HG02642 (cell line): ENCODE measurements around the gene HSP90AB1.
A peak's percentile ranks its signal among the peaks of the same experiment; 100 is the strongest.

ENCODE experiments used
- ATAC-seq: cut with Tn5 transposase; IDR thresholded peaks from one replicate; pipeline ENCODE4 v1.9.1; 2021; ENCODE audit warnings: mild to moderate bottlenecking; ENCODE audit not compliant: unreplicated experiment, poor library complexity

Gene HSP90AB1

GRCh38 chr6:44278315-44278714, 31.4 kb downstream of the HSP90AB1 start:
- ATAC-seq: no peak

GRCh38 chr6:44278774-44279697, 32.1 kb downstream of the HSP90AB1 start:
- ATAC-seq: no peak

DNA sequence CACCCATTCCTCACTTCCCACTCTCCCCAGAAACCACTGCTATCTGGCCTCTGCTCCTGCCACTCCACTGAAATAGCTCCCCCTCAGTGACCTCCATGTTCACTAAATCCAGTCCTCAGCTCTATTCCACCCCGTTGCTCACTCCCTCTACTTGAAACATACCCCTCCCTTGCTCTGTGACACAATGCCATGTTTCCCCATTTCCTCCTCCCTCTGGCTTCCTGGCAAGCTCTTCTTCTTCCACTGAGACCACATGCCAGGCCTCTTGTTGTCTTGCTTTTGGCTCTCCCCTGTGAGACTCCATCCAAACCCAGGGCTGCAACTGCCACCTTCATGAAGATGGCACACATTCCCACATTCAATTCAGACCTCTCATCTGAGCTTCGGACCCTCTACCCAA, 37.2 kb downstream of the HSP90AB1 start:
- ATAC-seq: no peak

- ATAC-seq: no peak
Observed at GRCh38 chr6:44284867-44285266, 38.0 kb downstream of the HSP90AB1 start.

DNA sequence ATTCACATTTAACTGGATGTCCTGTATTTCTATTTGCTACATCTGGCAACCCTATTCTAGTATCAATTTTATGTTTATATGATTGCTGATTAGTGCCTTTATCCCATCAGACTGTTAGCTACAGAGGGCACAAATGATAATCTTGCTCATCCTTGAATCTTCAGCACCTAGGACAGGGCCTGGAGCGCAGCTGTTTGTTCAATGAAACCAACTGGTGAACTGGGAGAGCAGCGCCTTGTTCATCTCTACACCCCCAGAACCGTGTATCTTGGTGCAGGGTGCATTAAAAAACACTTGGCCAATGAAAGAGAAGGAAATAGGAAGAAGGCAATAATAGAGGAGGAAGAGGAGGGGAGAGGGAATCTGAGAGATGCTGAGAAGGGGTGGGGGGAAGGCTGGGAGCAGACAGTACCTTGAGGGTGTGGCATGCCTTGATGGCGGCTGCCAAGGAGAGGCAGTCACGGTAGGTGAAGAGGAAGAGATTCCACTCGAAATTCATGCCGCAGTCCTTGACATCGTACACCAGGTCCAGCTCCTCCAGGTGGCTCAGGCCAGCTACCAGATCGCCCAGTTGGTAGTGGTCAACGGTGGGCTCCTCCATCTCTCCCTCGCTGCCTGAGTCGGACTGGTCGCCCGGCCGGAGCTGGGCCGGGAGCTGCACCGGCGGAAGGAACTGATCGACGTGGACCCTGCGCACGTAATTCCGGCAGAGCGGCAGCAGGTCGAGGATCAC, 38.8 kb downstream of the HSP90AB1 start:
- no peak for ATAC-seq

- ATAC-seq: no peak
Observed at GRCh38 chr6:44286285-44286565, 39.3 kb downstream of the HSP90AB1 start.

- ATAC-seq: no peak
Observed at GRCh38 chr6:44286747-44287146, 39.8 kb downstream of the HSP90AB1 start.

- no peak for ATAC-seq
Observed at GRCh38 chr6:44289726-44290260, 42.9 kb downstream of the HSP90AB1 start.

GRCh38 chr6:44291841-44292240, 44.9 kb downstream of the HSP90AB1 start:
- no peak for ATAC-seq

DNA sequence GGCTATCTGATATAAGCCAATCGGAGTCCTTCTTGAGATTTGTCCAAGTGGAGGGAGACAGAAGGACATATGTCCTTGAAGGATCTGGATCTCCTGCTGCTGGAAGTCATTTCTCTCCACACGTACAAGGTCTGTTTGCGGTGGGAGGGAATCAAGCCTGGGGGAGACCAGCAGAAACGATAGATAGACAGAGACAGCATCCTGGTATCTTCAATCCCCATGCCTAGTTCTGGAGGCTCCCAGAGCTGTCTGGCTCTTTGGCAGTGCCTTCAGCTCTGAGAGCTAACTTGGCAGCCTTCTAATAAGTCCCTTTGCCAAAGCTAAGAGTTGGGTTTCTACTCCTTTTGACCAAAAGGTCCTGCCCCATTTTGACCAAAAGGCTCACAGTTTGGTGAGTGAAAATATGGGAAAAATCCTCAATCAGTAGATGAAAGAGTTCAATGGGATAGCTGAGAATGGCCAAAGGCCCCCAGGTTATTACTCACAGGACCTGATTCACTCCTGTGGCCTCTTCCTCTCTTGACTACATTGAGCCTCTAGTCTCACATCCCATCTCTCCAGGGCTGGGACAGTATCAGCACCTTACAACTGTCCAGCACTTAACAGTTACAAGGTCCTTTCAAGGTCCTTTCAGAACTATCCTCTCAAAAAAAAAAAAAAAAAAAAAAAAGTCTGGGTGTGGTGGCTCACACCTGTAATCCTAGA, 45.9 kb downstream of the HSP90AB1 start:
- no peak for ATAC-seq

- ATAC-seq: no peak
Observed at GRCh38 chr6:44294832-44295791, 48.2 kb downstream of the HSP90AB1 start.

GRCh38 chr6:44297063-44298038, 50.5 kb downstream of the HSP90AB1 start:
- ATAC-seq: peak; percentile 62

DNA sequence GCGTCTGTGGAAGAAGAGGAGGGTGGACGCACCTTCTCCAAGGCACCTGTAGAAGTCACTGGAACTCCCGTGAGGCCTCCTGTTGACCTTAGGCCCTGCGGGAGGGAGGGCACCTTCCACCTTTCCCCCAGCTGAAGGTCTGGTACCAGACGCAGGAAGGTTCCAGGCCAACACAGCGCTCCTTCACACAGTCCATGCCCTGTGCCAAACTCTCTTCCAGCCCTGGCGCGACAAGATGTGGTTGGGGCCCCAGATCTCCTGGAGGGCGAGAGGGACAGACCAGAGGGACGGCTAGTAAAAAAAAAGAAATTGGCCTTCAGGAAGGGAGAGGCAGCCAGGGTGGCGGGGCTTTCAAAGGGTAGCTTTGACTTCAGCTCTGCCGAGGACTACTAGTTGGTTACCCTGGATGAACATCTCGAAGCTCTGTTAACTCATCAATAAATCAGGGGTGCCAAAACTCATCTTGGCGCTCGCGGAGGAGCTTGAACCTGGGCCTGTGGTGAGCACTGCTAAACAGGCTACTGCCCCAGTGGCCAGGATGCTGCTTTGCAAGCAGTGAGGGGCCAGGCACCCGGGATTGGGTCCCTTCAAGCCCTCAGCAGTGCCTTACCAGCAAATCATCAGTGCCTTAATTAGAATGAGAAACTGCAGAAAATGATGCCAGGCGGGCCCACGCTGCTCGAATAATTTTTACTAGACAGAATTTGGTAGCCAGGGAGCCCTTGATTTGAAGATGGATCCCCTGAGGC, 51.3 kb downstream of the HSP90AB1 start:
- ATAC-seq: no peak

- ATAC-seq: no peak
Observed at GRCh38 chr6:44298864-44299263, 52.0 kb downstream of the HSP90AB1 start.

DNA sequence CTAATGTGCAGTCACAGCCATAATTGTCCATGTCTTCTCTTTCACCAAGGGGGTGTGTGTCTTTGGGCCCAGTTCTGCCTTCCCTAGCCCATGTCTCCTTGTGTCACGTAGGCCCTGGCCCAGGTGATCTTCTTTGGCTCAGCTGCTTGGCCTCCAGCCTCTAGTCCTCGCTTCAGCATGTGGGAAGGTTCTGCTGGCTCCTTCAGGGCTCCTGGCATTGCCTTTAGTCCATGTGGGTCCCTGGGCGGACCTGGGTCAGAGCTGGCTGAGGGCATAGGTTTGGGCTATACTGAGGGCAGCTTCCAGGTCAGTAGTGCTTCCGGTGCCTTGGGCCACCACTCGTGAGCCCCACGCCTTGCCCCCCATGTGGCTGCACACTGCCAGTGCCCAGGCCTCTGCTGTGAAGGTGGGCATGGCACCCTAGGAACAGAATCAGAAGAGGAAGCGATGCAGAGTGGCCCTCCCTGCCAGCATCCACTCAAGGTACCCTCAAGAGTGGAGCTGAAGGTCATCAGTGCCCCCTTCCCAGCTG, 53.5 kb downstream of the HSP90AB1 start:
- ATAC-seq: no peak

DNA sequence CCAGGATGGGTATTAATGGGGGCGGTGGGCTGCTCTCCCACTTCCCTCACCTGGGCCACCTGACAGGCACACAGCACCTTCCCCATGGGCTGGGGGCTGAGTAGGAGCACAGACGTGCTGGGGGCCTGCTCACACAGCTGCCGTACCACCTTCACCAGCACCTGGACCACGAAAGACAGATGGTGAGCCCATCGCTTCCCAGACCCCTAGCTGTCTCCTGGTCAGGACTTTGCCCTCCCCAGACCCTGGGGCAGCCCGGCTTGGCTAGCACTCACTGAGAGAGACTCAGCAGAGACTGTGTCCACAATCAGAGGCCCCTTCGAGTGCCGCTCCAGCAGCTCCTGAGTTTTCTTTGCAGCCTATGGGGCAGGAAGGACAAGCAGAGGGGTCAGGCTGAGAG, 54.2 kb downstream of the HSP90AB1 start:
- no peak for ATAC-seq

DNA sequence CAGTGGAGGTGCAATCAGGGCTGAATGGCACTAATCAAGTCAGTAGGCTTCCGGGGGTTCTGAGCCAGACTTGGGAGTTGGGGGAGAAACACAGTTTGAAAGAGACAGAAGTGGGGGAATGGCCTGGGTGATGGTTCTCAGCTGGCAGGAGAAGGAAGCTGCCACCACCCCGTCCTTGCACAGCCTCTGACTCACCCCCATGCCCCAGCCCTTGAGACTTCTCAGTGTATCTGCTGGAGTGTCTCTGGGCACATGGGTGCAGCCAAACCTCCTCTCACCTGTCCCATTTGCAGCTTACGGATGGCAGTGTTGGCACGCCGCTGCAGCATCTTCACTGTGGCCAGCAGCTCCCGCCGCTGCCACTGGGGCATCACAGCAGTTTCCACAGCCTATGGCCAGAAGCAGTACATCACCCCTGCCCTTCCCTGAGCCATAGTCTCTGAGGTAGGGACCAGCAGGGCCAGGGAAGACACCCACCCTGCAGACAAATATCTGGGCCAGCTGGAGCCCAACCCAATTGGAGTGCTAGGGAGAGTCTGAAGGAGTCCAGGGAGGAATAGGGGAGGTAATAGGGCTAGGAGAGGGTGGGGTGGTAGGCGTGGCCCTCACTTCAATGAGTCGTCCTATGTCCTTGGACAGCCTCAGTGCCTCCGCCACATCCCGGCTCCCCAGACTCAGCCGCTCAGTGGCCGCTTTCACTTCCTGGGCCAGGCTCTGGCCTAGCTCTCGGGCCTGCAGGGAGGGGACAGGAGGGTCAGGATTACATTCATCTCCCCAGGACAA, 55.1 kb downstream of the HSP90AB1 start:
- no peak for ATAC-seq
